DND-41 (cell line): Measurements from ENCODE around the gene BCAS3.

ENCODE experiments used
- ATAC-seq: fragments of 200-7000 bp; cut with Tn5 transposase; 3 replicates; pipeline ENCODE4 v1.9.1; 2021; ENCODE audit warnings: low read depth; ENCODE audit not compliant: insufficient read depth
- DNase-seq: peaks from one replicate; pipeline ENCODE4 v3.0.0-alpha.2; 2020
- H2AFZ ChIP-seq: 2 replicates; pipeline ENCODE4 v1.6.0; 2012; ENCODE audit warnings: low read depth, low read length
- H3K27ac ChIP-seq: 2 replicates; pipeline ENCODE4 v1.5.1; 2012; ENCODE audit warnings: low read length, inconsistent platforms
- H3K27me3 ChIP-seq: fragments of 200-600 bp; sonication (generic); 2 replicates; pipeline ENCODE4 v1.6.0; 2012; ENCODE audit warnings: low read length, mild to moderate bottlenecking, inconsistent platforms; ENCODE audit not compliant: insufficient read depth, poor library complexity
- H3K36me3 ChIP-seq: 2 replicates; pipeline ENCODE4 v1.5.1; 2012; ENCODE audit warnings: low read length, inconsistent platforms; ENCODE audit not compliant: insufficient read depth
- H3K4me1 ChIP-seq: 2 replicates; pipeline ENCODE4 v1.5.1; 2012; ENCODE audit warnings: mild to moderate bottlenecking, low read length; ENCODE audit not compliant: insufficient read depth
- H3K4me2 ChIP-seq: 2 replicates; pipeline ENCODE4 v1.6.0; 2012; ENCODE audit warnings: mild to moderate bottlenecking, moderate library complexity, low read length, inconsistent platforms; ENCODE audit not compliant: insufficient read depth
- H3K4me3 ChIP-seq, 2 experiments: fragments of 200-600 bp in 1 of 2; shearing (Covaris generic) in 1 of 2; 2 replicates each; pipeline ENCODE4 v1.5.1; 2012 to 2016; ENCODE audit warnings: inconsistent platforms in 2 of 2, low read length in 2 of 2, mild to moderate bottlenecking in 2 of 2, low read depth in 1 of 2, moderate library complexity in 1 of 2
- H3K79me2 ChIP-seq: 2 replicates; pipeline ENCODE4 v1.6.0; 2012; ENCODE audit warnings: low read length, inconsistent platforms; ENCODE audit not compliant: insufficient read depth
- H3K9ac ChIP-seq: 2 replicates; pipeline ENCODE4 v1.6.0; 2012; ENCODE audit warnings: low read depth, mild to moderate bottlenecking, inconsistent platforms, low read length, moderate library complexity
- H3K9me3 ChIP-seq: 2 replicates; pipeline ENCODE4 v1.5.1; 2012; ENCODE audit warnings: low read length, moderate library complexity, mild to moderate bottlenecking, inconsistent platforms; ENCODE audit not compliant: insufficient read depth, severe bottlenecking
- H4K20me1 ChIP-seq: 2 replicates; pipeline ENCODE4 v1.6.0; 2012; ENCODE audit warnings: low read length; ENCODE audit not compliant: insufficient read depth
- EZH2 ChIP-seq: IDR thresholded peaks from 3 replicates; pipeline ENCODE4 v1.6.1; 2012; ENCODE audit warnings: borderline replicate concordance, low read depth, mild to moderate bottlenecking, moderate library complexity, low read length, inconsistent platforms; ENCODE audit not compliant: severe bottlenecking
- TF ChIP-seq, protein P1 (sequence below): IDR thresholded peaks from 2 replicates; pipeline ENCODE4 v1.5.1; 2012; ENCODE audit warnings: borderline replicate concordance, low read length, moderate library complexity, mild to moderate bottlenecking; ENCODE audit not compliant: poor library complexity, severe bottlenecking; ENCODE audit errors: extremely low read depth

Gene BCAS3

DNA sequence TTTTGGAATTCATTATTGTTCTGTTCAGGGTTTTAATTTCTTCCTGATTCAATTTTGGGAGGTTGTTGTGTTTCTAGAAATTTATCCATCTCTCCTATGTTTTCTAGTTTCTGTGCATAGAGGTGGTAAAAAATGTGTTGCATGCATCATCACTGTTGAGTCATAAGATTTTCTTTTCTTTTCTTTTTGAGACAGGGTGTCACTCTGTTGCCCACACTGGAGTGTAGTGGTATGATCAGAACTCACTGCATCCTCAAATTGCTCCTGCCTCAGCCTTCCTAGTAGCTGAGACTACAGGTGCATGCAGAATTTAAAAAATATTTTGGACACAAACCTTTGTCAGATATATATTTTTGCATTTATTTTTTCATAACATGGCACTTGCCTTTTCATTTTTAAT, 184.8 kb downstream of the BCAS3 start:
- Histone ChIP-seq H3K79me2 (no peaks in the 10 kb centered on the region), H3K27ac (no peak overlapping the region), H2AFZ (no peak overlapping the region), H3K27me3 (no peaks in the 10 kb centered on the region), H3K4me2 (no peak overlapping the region), H3K4me1 (peaks cover 16% of the 10 kb centered on the region), H3K9ac (no peak overlapping the region), H3K36me3 (no peaks in the 10 kb centered on the region), H3K9me3 (no peaks in the 10 kb centered on the region), H4K20me1 (no peaks in the 10 kb centered on the region), H3K4me3 (no peak overlapping the region)
- ATAC-seq (no peak), DNase-seq (no peak)
- no peak for TF ChIP-seq EZH2
- TF ChIP-seq, protein P1, sequence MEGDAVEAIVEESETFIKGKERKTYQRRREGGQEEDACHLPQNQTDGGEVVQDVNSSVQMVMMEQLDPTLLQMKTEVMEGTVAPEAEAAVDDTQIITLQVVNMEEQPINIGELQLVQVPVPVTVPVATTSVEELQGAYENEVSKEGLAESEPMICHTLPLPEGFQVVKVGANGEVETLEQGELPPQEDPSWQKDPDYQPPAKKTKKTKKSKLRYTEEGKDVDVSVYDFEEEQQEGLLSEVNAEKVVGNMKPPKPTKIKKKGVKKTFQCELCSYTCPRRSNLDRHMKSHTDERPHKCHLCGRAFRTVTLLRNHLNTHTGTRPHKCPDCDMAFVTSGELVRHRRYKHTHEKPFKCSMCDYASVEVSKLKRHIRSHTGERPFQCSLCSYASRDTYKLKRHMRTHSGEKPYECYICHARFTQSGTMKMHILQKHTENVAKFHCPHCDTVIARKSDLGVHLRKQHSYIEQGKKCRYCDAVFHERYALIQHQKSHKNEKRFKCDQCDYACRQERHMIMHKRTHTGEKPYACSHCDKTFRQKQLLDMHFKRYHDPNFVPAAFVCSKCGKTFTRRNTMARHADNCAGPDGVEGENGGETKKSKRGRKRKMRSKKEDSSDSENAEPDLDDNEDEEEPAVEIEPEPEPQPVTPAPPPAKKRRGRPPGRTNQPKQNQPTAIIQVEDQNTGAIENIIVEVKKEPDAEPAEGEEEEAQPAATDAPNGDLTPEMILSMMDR = no peak

DNA sequence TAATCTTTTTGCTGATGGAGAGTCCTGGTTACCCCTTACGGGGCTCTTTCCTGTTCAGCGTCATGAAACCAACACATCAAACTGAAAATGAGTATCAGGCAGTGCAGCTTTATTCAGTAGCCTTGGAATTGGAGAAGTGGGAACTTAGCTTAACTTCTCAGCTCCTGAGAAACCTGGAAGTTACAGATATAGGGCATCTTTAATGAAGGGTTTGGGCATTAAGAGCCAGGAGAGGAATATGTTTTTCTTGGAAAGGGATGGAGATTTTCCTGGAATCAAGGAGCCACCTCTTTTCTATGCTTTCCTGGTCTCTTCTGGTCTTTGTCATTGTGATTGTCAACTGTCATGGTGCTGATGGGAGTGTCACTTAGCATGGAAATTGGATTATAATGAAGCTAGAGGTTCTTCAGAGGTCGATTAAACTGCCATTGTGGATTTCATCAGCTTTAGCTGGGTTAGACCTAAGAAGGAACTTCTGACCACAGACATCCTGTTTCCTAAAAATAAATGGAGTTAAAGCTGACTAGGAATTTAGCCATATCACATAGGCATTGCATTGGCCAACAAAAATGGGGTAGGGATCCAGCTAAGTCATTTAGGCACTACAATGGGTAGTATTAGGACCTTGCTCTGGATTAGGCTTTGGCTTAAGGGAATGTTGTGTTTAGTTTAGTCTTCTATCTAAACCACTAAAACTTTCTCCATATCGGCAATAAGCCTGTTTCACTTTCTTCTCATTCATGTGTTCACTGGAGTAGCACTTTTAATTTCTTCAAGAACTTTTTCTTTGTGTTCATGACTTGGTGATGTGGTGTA, 186.4 kb downstream of the BCAS3 start:
- DNase-seq (no peak), ATAC-seq (peak; percentile 76)
- TF ChIP-seq, protein P1 = no peak
- no peak for TF ChIP-seq EZH2
- no peak overlapping the region for H3K4me3 ChIP-seq
- no peaks in the 10 kb centered on the region for H3K36me3 ChIP-seq
- peak overlapping the region; percentile 44 for H3K27ac ChIP-seq
- peak overlapping the region; percentile 3; the same call in 1 of the 2 replicates for H2AFZ ChIP-seq
- no peak overlapping the region for H3K9ac ChIP-seq
- H3K4me2 ChIP-seq = 0 out of 2 replicates have a peak overlapping the region, but pooled peaks have one; percentile 0
- H3K27me3 ChIP-seq = no peaks in the 10 kb centered on the region
- H4K20me1 ChIP-seq = no peaks in the 10 kb centered on the region
- H3K79me2 ChIP-seq = no peaks in the 10 kb centered on the region
- peaks cover 16% of the 10 kb centered on the region for H3K4me1 ChIP-seq
- H3K9me3 ChIP-seq = no peaks in the 10 kb centered on the region

GRCh38 chr17:60864708-60865005, 187.0 kb downstream of the BCAS3 start:
- no peaks in the 10 kb centered on the region for H3K27me3 ChIP-seq
- H3K9me3 ChIP-seq = no peaks in the 10 kb centered on the region
- H3K36me3 ChIP-seq = no peaks in the 10 kb centered on the region
- H3K9ac ChIP-seq = no peak overlapping the region
- H3K4me2 ChIP-seq = no peak overlapping the region
- no peak for ATAC-seq
- H3K27ac ChIP-seq = peak overlapping the region; percentile 44; the same call in 1 of the 2 replicates
- DNase-seq = no peak
- no peaks in the 10 kb centered on the region for H3K79me2 ChIP-seq
- H4K20me1 ChIP-seq = no peaks in the 10 kb centered on the region
- H3K4me3 ChIP-seq = no peak overlapping the region
- no peak overlapping the region for H2AFZ ChIP-seq
- TF ChIP-seq EZH2 = no peak
- TF ChIP-seq, protein P1 = no peak
- H3K4me1 ChIP-seq = peaks cover 16% of the 10 kb centered on the region
